Measurements from ENCODE around the gene GRAP. TPM values are rescaled to one million over a fixed set of nuclear protein-coding genes. Genes with fewer than 3 reads are reported as not detected.

The GRAP gene
- total and polyA plus RNA-seq, 9 of the 15 experiments (the other 6 are each of a cell fraction or from before 2014, with no cell fraction given) = 0.07 to 0.41 (median 0.19) TPM; not detected in 5

DNA sequence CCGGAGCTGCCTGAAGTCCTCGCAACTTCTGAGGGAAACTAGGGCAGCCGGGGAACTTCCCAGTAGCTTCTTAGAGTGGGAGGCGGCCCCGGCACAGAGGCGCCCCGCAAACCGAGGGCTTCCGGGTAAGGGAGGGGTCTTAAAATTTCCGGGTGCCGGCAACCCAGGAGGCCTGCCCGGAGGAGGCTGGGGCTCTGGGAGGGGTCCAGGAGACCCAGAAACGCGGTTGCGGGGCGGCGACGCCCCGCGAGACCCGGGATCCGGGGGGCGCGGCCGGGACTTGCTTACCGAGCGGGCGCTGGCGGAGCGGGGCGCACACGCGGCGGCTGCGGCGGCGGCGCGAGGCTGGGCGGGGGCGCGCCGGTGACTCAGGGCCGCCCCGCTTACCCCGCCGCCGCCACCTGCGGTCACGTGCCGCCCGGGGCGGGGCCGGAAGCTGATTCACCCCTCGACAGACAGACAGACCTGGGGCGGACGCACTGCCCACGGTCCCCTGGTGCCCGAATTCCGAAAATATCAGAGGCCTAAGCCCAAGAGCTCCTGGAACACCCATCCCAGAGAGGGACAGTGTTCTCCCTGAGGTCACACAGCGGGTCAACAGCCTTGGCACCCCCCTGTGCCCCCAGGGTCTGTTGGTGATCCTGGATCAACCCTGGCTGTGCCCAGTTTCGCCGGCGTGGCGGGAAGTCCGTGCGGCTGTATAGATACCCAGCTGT lies 42.2 kb downstream of the GRAP start, which contains the start of gene FAM83G (continued):
- TF ChIP-seq, protein P1, sequence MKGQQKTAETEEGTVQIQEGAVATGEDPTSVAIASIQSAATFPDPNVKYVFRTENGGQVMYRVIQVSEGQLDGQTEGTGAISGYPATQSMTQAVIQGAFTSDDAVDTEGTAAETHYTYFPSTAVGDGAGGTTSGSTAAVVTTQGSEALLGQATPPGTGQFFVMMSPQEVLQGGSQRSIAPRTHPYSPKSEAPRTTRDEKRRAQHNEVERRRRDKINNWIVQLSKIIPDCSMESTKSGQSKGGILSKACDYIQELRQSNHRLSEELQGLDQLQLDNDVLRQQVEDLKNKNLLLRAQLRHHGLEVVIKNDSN (CRISPR knock-in tag; IDR thresholded peaks at IDR 0.05) = peak; percentile 89
- TF ChIP-seq MAZ (CRISPR knock-in tag; conservative IDR thresholded peaks at IDR 0.05 in 1 of 2, IDR thresholded peaks at IDR 0.05 in 1 of 2) = peak in 1 of 2 experiments; percentile 49; a peak in 1 of 4 replicates
- TF ChIP-seq ZBTB8A (IDR thresholded peaks at IDR 0.05; ENCODE audit: partially characterized antibody) = no peak
- TF ChIP-seq STAG1 (CRISPR knock-in tag; IDR thresholded peaks at IDR 0.05; ENCODE audit: borderline replicate concordance) = no peak
- no peak for TF ChIP-seq MBD2 (IDR thresholded peaks at IDR 0.05; ENCODE audit: borderline replicate concordance, low read depth)
- no peak for TF ChIP-seq MCM7 (IDR thresholded peaks at IDR 0.05)
- TF ChIP-seq NCOR1 (IDR thresholded peaks at IDR 0.05) = no peak
- TF ChIP-seq OTX1 (CRISPR knock-in tag; IDR thresholded peaks at IDR 0.05) = no peak
- TF ChIP-seq, protein P2, sequence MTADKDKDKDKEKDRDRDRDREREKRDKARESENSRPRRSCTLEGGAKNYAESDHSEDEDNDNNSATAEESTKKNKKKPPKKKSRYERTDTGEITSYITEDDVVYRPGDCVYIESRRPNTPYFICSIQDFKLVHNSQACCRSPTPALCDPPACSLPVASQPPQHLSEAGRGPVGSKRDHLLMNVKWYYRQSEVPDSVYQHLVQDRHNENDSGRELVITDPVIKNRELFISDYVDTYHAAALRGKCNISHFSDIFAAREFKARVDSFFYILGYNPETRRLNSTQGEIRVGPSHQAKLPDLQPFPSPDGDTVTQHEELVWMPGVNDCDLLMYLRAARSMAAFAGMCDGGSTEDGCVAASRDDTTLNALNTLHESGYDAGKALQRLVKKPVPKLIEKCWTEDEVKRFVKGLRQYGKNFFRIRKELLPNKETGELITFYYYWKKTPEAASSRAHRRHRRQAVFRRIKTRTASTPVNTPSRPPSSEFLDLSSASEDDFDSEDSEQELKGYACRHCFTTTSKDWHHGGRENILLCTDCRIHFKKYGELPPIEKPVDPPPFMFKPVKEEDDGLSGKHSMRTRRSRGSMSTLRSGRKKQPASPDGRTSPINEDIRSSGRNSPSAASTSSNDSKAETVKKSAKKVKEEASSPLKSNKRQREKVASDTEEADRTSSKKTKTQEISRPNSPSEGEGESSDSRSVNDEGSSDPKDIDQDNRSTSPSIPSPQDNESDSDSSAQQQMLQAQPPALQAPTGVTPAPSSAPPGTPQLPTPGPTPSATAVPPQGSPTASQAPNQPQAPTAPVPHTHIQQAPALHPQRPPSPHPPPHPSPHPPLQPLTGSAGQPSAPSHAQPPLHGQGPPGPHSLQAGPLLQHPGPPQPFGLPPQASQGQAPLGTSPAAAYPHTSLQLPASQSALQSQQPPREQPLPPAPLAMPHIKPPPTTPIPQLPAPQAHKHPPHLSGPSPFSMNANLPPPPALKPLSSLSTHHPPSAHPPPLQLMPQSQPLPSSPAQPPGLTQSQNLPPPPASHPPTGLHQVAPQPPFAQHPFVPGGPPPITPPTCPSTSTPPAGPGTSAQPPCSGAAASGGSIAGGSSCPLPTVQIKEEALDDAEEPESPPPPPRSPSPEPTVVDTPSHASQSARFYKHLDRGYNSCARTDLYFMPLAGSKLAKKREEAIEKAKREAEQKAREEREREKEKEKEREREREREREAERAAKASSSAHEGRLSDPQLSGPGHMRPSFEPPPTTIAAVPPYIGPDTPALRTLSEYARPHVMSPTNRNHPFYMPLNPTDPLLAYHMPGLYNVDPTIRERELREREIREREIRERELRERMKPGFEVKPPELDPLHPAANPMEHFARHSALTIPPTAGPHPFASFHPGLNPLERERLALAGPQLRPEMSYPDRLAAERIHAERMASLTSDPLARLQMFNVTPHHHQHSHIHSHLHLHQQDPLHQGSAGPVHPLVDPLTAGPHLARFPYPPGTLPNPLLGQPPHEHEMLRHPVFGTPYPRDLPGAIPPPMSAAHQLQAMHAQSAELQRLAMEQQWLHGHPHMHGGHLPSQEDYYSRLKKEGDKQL (CRISPR knock-in tag; IDR thresholded peaks at IDR 0.05; ENCODE audit: borderline replicate concordance) = no peak
- TF ChIP-seq KLF1 (tag; IDR thresholded peaks at IDR 0.05) = 0 out of 2 replicates have a peak, but pooled peaks have one; percentile 65
- TF ChIP-seq SMC3 (conservative IDR thresholded peaks at IDR 0.05; ENCODE audit: insufficient read depth, low read depth, low read length) = no peak
- TF ChIP-seq ZKSCAN3 (CRISPR knock-in tag; IDR thresholded peaks at IDR 0.05) = no peak
- TF ChIP-seq SMAD1 (IDR thresholded peaks at IDR 0.05; ENCODE audit: low read depth, low read length, partially characterized antibody) = no peak
- TF ChIP-seq NFIC (IDR thresholded peaks at IDR 0.05) = no peak
- no peak for TF ChIP-seq ZNF184 (CRISPR knock-in tag; IDR thresholded peaks at IDR 0.05)
- TF ChIP-seq, protein P3, sequence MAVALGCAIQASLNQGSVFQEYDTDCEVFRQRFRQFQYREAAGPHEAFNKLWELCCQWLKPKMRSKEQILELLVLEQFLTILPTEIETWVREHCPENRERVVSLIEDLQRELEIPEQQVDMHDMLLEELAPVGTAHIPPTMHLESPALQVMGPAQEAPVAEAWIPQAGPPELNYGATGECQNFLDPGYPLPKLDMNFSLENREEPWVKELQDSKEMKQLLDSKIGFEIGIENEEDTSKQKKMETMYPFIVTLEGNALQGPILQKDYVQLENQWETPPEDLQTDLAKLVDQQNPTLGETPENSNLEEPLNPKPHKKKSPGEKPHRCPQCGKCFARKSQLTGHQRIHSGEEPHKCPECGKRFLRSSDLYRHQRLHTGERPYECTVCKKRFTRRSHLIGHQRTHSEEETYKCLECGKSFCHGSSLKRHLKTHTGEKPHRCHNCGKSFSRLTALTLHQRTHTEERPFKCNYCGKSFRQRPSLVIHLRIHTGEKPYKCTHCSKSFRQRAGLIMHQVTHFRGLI (CRISPR knock-in tag; IDR thresholded peaks at IDR 0.05) = no peak
- TF ChIP-seq HBP1 (CRISPR knock-in tag; IDR thresholded peaks at IDR 0.05) = no peak
- TF ChIP-seq BRF1 (IDR thresholded peaks at IDR 0.05; ENCODE audit: borderline replicate concordance, extremely low read depth, insufficient read length) = no peak
- TF ChIP-seq ZBTB7A (IDR thresholded peaks at IDR 0.05; ENCODE audit: borderline replicate concordance, control insufficient read depth, low read depth, low read length) = peak; percentile 63; the same call in 1 of the 2 replicates

All from K562 (cell line).